ENCODE data around the gene SNRPD2.

- TF ChIP-seq, protein P1, sequence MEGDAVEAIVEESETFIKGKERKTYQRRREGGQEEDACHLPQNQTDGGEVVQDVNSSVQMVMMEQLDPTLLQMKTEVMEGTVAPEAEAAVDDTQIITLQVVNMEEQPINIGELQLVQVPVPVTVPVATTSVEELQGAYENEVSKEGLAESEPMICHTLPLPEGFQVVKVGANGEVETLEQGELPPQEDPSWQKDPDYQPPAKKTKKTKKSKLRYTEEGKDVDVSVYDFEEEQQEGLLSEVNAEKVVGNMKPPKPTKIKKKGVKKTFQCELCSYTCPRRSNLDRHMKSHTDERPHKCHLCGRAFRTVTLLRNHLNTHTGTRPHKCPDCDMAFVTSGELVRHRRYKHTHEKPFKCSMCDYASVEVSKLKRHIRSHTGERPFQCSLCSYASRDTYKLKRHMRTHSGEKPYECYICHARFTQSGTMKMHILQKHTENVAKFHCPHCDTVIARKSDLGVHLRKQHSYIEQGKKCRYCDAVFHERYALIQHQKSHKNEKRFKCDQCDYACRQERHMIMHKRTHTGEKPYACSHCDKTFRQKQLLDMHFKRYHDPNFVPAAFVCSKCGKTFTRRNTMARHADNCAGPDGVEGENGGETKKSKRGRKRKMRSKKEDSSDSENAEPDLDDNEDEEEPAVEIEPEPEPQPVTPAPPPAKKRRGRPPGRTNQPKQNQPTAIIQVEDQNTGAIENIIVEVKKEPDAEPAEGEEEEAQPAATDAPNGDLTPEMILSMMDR (IDR thresholded peaks at IDR 0.05; ENCODE audit: borderline replicate concordance, extremely low read depth, low read length, poor library complexity, severe bottlenecking): no peak
- TF ChIP-seq EZH2 (IDR thresholded peaks at IDR 0.05; ENCODE audit: borderline replicate concordance, low read depth, low read length, severe bottlenecking): no peak
Observed at GRCh38 chr19:45713141-45713540, 21.4 kb upstream of the SNRPD2 start.

Measured in DND-41 (cell line).